Naive thymus-derived CD8-positive, alpha-beta T cell (primary cell): ENCODE data around the gene CAMK2B. TPM values are rescaled to one million over a fixed set of nuclear protein-coding genes. Genes with fewer than 3 reads are reported as not detected.

Source experiments
- ATAC-seq, 2 donors: fragments of 150-1000 bp; cut with Tn5 transposase in 1 of 2; sonication (Bioruptor Pico), chemical (Tn5 transposase) in 1 of 2; 1 replicate in 1 of 2; 2 replicates in 1 of 2; pipeline ENCODE4 v1.10.0; 2021; ENCODE audit warnings: mild to moderate bottlenecking in 2 of 2, moderate library complexity in 2 of 2
- POLR2A ChIA-PET: fragments of 350-600 bp; sonication (Branson Sonifier 250); formaldehyde crosslinking; loops from one replicate; lab custom pipeline; 2021; ENCODE audit warnings: antibody characterized with exemption; lab: Charles Lee
- DNase-seq, 10 donors: peaks; one replicate each; pipeline versions ENCODE4 v3.0.0 to v3.0.0-alpha.2; 2020 to 2022
- H3K27ac Mint-ChIP-seq, 10 donors: one replicate each; pipeline ENCODE4 v1.8.0; 2020 to 2022; ENCODE audit warnings: mild to moderate bottlenecking in 10 of 10, mixed read lengths in 10 of 10, moderate library complexity in 4 of 10, inconsistent platforms in 1 of 10
- H3K27me3 Mint-ChIP-seq, 5 donors: one replicate each; pipeline ENCODE4 v1.8.0; 2021 to 2022; ENCODE audit warnings: mixed read lengths in 5 of 5
- H3K36me3 Mint-ChIP-seq, 3 donors: one replicate each; pipeline ENCODE4 v1.8.0; 2020 to 2022; ENCODE audit warnings: mixed read lengths in 3 of 3, mild to moderate bottlenecking in 2 of 3, inconsistent platforms in 1 of 3
- H3K4me1 Mint-ChIP-seq, 4 donors: one replicate each; pipeline ENCODE4 v1.8.0; 2021 to 2022; ENCODE audit warnings: mixed read lengths in 4 of 4
- H3K4me3 Mint-ChIP-seq, 10 donors: one replicate each; pipeline ENCODE4 v1.8.0; 2020 to 2022; ENCODE audit warnings: mild to moderate bottlenecking in 10 of 10, mixed read lengths in 10 of 10, moderate library complexity in 6 of 10, inconsistent platforms in 1 of 10
- H3K9me3 Mint-ChIP-seq, 9 donors: one replicate each; pipeline ENCODE4 v1.8.0; 2020 to 2022; ENCODE audit warnings: mixed read lengths in 9 of 9, mild to moderate bottlenecking in 3 of 9, inconsistent platforms in 1 of 9, moderate library complexity in 1 of 9
- polyA plus RNA-seq, 3 donors: library from polyadenylated mRNA; unstranded; fragments of 300-500 nt; fragmentation: Illumina TruSeq; gene quantifications; one replicate each; pipeline ENCODE4 v1.2.3, GENCODE V29; 2021
- total RNA-seq, 8 experiments: library from RNA in 2 of 8; stranded (reverse) in 2 of 8; gene quantifications; one replicate each; pipeline ENCODE4 v1.2.3 and lab custom pipeline; 2021 to 2026

The CAMK2B gene
- total and polyA plus RNA-seq, 5 experiments from 2014 or later, result not detected

- Mint-ChIP-seq H3K4me3 (no peak overlapping the region), H3K27me3 (no peaks in the 10 kb centered on the region), H3K36me3 (no peaks in the 10 kb centered on the region), H3K9me3 (no peaks in the 10 kb centered on the region), H3K27ac (no peak overlapping the region), H3K4me1 (no peaks in the 10 kb centered on the region)
- DNase-seq (no peak), ATAC-seq (no peak)
- POLR2A ChIA-PET, result no interaction called here
Measured at GRCh38 chr7:44232901-44233715, 92.3 kb downstream of the CAMK2B start.

- Mint-ChIP-seq H3K4me3 (no peak overlapping the region), H3K9me3 (no peaks in the 10 kb centered on the region), H3K4me1 (no peaks in the 10 kb centered on the region), H3K36me3 (no peaks in the 10 kb centered on the region), H3K27ac (no peak overlapping the region), H3K27me3 (no peaks in the 10 kb centered on the region)
- POLR2A ChIA-PET, result no interaction called here
- DNase-seq (no peak), ATAC-seq (no peak)
Measured at GRCh38 chr7:44232396-44232795, 93.0 kb downstream of the CAMK2B start.

- H3K9me3 Mint-ChIP-seq, result no peaks in the 10 kb centered on the region
- POLR2A ChIA-PET, result no interaction called here
- no peak overlapping the region for H3K27ac Mint-ChIP-seq
- no peak for ATAC-seq
- H3K27me3 Mint-ChIP-seq, result peaks cover 0 to 6% (median 3%) of the 10 kb centered on the region in 5 donors
- H3K4me1 Mint-ChIP-seq, result peaks cover 0 to 2% (median 0%) of the 10 kb centered on the region in 4 donors
- no peaks in the 10 kb centered on the region for H3K36me3 Mint-ChIP-seq
- H3K4me3 Mint-ChIP-seq, result no peak overlapping the region
- no peak for DNase-seq
Measured at GRCh38 chr7:44231088-44231487, 94.3 kb downstream of the CAMK2B start.

- POLR2A ChIA-PET, result no interaction called here
- DNase-seq, result no peak
- peaks cover 0 to 11% (median 6%) of the 10 kb centered on the region in 5 donors for H3K27me3 Mint-ChIP-seq
- peaks cover 0 to 5% (median 0%) of the 10 kb centered on the region in 4 donors for H3K4me1 Mint-ChIP-seq
- no peak overlapping the region for H3K27ac Mint-ChIP-seq
- no peak overlapping the region for H3K4me3 Mint-ChIP-seq
- H3K36me3 Mint-ChIP-seq, result no peaks in the 10 kb centered on the region
- no peaks in the 10 kb centered on the region for H3K9me3 Mint-ChIP-seq
- ATAC-seq, result no peak
Measured at GRCh38 chr7:44230286-44230685, 95.1 kb downstream of the CAMK2B start.

- H3K36me3 Mint-ChIP-seq, result no peaks in the 10 kb centered on the region
- no peaks in the 10 kb centered on the region for H3K9me3 Mint-ChIP-seq
- DNase-seq (no peak), ATAC-seq (no peak)
- POLR2A ChIA-PET, result no interaction called here
- no peak overlapping the region for H3K27ac Mint-ChIP-seq
- peaks cover 0 to 5% (median 0%) of the 10 kb centered on the region in 4 donors for H3K4me1 Mint-ChIP-seq
- H3K27me3 Mint-ChIP-seq, result peaks cover 0 to 11% (median 6%) of the 10 kb centered on the region in 5 donors
- no peak overlapping the region for H3K4me3 Mint-ChIP-seq
Measured at GRCh38 chr7:44229546-44230105, 95.8 kb downstream of the CAMK2B start.

GRCh38 chr7:44228571-44229350 is 96.6 kb downstream of the CAMK2B start:
- Mint-ChIP-seq H3K4me3 (no peak overlapping the region), H3K36me3 (no peaks in the 10 kb centered on the region)

GRCh38 chr7:44227911-44228310 is 97.5 kb downstream of the CAMK2B start:
- H3K4me3 Mint-ChIP-seq, result no peak overlapping the region

More at GRCh38 chr7:44228571-44229350, 96.6 kb downstream of the CAMK2B start:
- peaks cover 0 to 17% (median 6%) of the 10 kb centered on the region in 5 donors for H3K27me3 Mint-ChIP-seq
- H3K4me1 Mint-ChIP-seq, result peaks cover 0 to 5% (median 0%) of the 10 kb centered on the region in 4 donors
- no peak for DNase-seq
- H3K27ac Mint-ChIP-seq, result no peak overlapping the region
- H3K9me3 Mint-ChIP-seq, result no peaks in the 10 kb centered on the region
- POLR2A ChIA-PET, result no interaction called here
- no peak for ATAC-seq

GRCh38 chr7:44226396-44226753 is 99.0 kb downstream of the CAMK2B start:
- no peak overlapping the region for H3K27ac Mint-ChIP-seq
- ATAC-seq (no peak), DNase-seq (no peak)
- POLR2A ChIA-PET, result no interaction called here
- no peak overlapping the region for H3K4me3 Mint-ChIP-seq
- H3K9me3 Mint-ChIP-seq, result no peaks in the 10 kb centered on the region
- no peaks in the 10 kb centered on the region for H3K36me3 Mint-ChIP-seq
- peaks cover 0 to 7% (median 0%) of the 10 kb centered on the region in 4 donors for H3K4me1 Mint-ChIP-seq
- peaks cover 0 to 19% (median 6%) of the 10 kb centered on the region in 5 donors for H3K27me3 Mint-ChIP-seq

More at GRCh38 chr7:44227911-44228310, 97.5 kb downstream of the CAMK2B start:
- no peaks in the 10 kb centered on the region for H3K9me3 Mint-ChIP-seq
- ATAC-seq (no peak), DNase-seq (no peak)
- peaks cover 0 to 19% (median 6%) of the 10 kb centered on the region in 5 donors for H3K27me3 Mint-ChIP-seq
- POLR2A ChIA-PET, result no interaction called here
- peak overlapping the region in 1 of 10 donors; percentile 59 for H3K27ac Mint-ChIP-seq
- H3K4me1 Mint-ChIP-seq, result peaks cover 0 to 5% (median 0%) of the 10 kb centered on the region in 4 donors
- no peaks in the 10 kb centered on the region for H3K36me3 Mint-ChIP-seq

GRCh38 chr7:44225566-44226395 is 99.6 kb downstream of the CAMK2B start:
- H3K27ac Mint-ChIP-seq, result no peak overlapping the region
- no peaks in the 10 kb centered on the region for H3K9me3 Mint-ChIP-seq
- H3K27me3 Mint-ChIP-seq, result peaks cover 0 to 19% (median 6%) of the 10 kb centered on the region in 5 donors
- H3K4me1 Mint-ChIP-seq, result peaks cover 0 to 7% (median 0%) of the 10 kb centered on the region in 4 donors
- DNase-seq (no peak), ATAC-seq (no peak)
- H3K4me3 Mint-ChIP-seq, result no peak overlapping the region
- no peaks in the 10 kb centered on the region for H3K36me3 Mint-ChIP-seq
- POLR2A ChIA-PET, result no interaction called here

- no peak for ATAC-seq
- POLR2A ChIA-PET, result no interaction called here
Measured at GRCh38 chr7:44224974-44225565, 100.3 kb downstream of the CAMK2B start.

GRCh38 chr7:44224080-44224973 is 101.1 kb downstream of the CAMK2B start:
- Mint-ChIP-seq H3K27ac (no peak overlapping the region), H3K27me3 (peaks cover 0 to 19% (median 6%) of the 10 kb centered on the region in 5 donors), H3K4me1 (peaks cover 0 to 7% (median 0%) of the 10 kb centered on the region in 4 donors), H3K36me3 (no peaks in the 10 kb centered on the region), H3K4me3 (no peak overlapping the region), H3K9me3 (no peaks in the 10 kb centered on the region)
- POLR2A ChIA-PET, result no interaction called here
- DNase-seq, result peak in 1 of 10 donors; percentile 27
- ATAC-seq, result no peak

More at GRCh38 chr7:44224974-44225565, 100.3 kb downstream of the CAMK2B start:
- H3K36me3 Mint-ChIP-seq, result no peaks in the 10 kb centered on the region
- H3K9me3 Mint-ChIP-seq, result no peaks in the 10 kb centered on the region
- H3K27me3 Mint-ChIP-seq, result peaks cover 0 to 19% (median 6%) of the 10 kb centered on the region in 5 donors
- no peak overlapping the region for H3K4me3 Mint-ChIP-seq
- H3K27ac Mint-ChIP-seq, result no peak overlapping the region
- peaks cover 0 to 7% (median 0%) of the 10 kb centered on the region in 4 donors for H3K4me1 Mint-ChIP-seq
- DNase-seq, result no peak
